GM23248 (cell line): ENCODE data around the gene SLC36A3.

Source experiments
- EZH2 ChIP-seq: fragments of 200-600 bp; sonication (generic); IDR thresholded peaks from 2 replicates; pipeline ENCODE4 v1.6.1; 2018; ENCODE audit warnings: antibody characterized with exemption, mild to moderate bottlenecking; ENCODE audit not compliant: insufficient read depth, poor library complexity, severe bottlenecking
- EZH2phosphoT487 ChIP-seq: fragments of 200-600 bp; sonication (generic); IDR thresholded peaks from 2 replicates; pipeline ENCODE4 v1.6.1; 2018; ENCODE audit warnings: antibody characterized with exemption, moderate library complexity, mild to moderate bottlenecking, low read depth; ENCODE audit not compliant: insufficient read depth

- no peak for TF ChIP-seq EZH2
- TF ChIP-seq EZH2phosphoT487, result no peak
These were observed 16.9 kb upstream of the SLC36A3 start for GRCh38 chr5:151320481-151320880.
